Activated T-cell treated with anti-CD3 and anti-CD28 coated beads, Interleukin-2, amount 50 U/mL, for 4 hours (primary cell): ENCODE measurements around the gene INSRR. TPM values are rescaled to one million over a fixed set of nuclear protein-coding genes. Genes with fewer than 3 reads are reported as not detected.

ENCODE experiments used
- ATAC-seq, 2 donors: fragments of 200-7000 bp; cut with Tn5 transposase; one replicate each; pipeline ENCODE4 v1.10.0; 2021
- DNase-seq: peaks from one replicate; pipeline ENCODE4 v3.0.0-alpha.2; 2020
- H3K27me3 Mint-ChIP-seq: one replicate; pipeline ENCODE4 v1.8.0; 2021; ENCODE audit warnings: low read depth, mixed read lengths
- H3K36me3 Mint-ChIP-seq: one replicate; pipeline ENCODE4 v1.8.0; 2022; ENCODE audit warnings: mixed read lengths; ENCODE audit not compliant: insufficient read depth
- H3K4me1 Mint-ChIP-seq: one replicate; pipeline ENCODE4 v1.8.0; 2021; ENCODE audit warnings: low read depth, mixed read lengths
- H3K4me3 Mint-ChIP-seq: one replicate; pipeline ENCODE4 v1.8.0; 2021; ENCODE audit warnings: mild to moderate bottlenecking, moderate library complexity, mixed read lengths
- H3K9me3 Mint-ChIP-seq: one replicate; pipeline ENCODE4 v1.8.0; 2021; ENCODE audit warnings: mixed read lengths
- total RNA-seq, 3 donors: library from RNA; stranded (reverse); gene quantifications; one replicate each; pipeline ENCODE4 v1.2.1, GENCODE V29; 2021

INSRR gene
- total RNA-seq, 3 donors from 2014 or later, result 0.11 TPM; not detected in 2

GRCh38 chr1:156796340-156797097 lies 62.4 kb downstream of the INSRR start:
- Mint-ChIP-seq H3K4me3 (no peak overlapping the region), H3K27me3 (no peaks in the 10 kb centered on the region), H3K9me3 (no peaks in the 10 kb centered on the region), H3K4me1 (peaks cover 10% of the 10 kb centered on the region), H3K36me3 (peaks cover 29% of the 10 kb centered on the region)
- ATAC-seq (no peak), DNase-seq (no peak)

GRCh38 chr1:156795787-156796186 lies 63.1 kb downstream of the INSRR start:
- DNase-seq (no peak), ATAC-seq (no peak)
- Mint-ChIP-seq H3K9me3 (no peaks in the 10 kb centered on the region), H3K4me3 (no peak overlapping the region), H3K27me3 (no peaks in the 10 kb centered on the region), H3K4me1 (peaks cover 2% of the 10 kb centered on the region), H3K36me3 (peaks cover 33% of the 10 kb centered on the region)

- ATAC-seq (no peak), DNase-seq (no peak)
- Mint-ChIP-seq H3K36me3 (peaks cover 33% of the 10 kb centered on the region), H3K9me3 (no peaks in the 10 kb centered on the region), H3K27me3 (no peaks in the 10 kb centered on the region), H3K4me3 (no peak overlapping the region), H3K4me1 (peaks cover 1% of the 10 kb centered on the region)
Measured at GRCh38 chr1:156795374-156795733, 63.6 kb downstream of the INSRR start.

GRCh38 chr1:156794506-156795373 lies 64.2 kb downstream of the INSRR start:
- Mint-ChIP-seq H3K4me3 (no peak overlapping the region), H3K36me3 (peaks cover 36% of the 10 kb centered on the region), H3K27me3 (no peaks in the 10 kb centered on the region), H3K4me1 (peaks cover 1% of the 10 kb centered on the region), H3K9me3 (no peaks in the 10 kb centered on the region)
- DNase-seq (no peak), ATAC-seq (no peak)

Other genes with a start within 250 kb of the INSRR start
- not detected for gene HAPLN2, start 239.7 kb downstream of the INSRR start, total RNA-seq
- not detected for gene BCAN, start 217.0 kb downstream of the INSRR start, total RNA-seq
- gene NES, start 181.7 kb downstream of the INSRR start, total RNA-seq, result under 1 TPM; 0.05 to 0.13 (median 0.05) TPM
- 1 to 10 TPM; 1.8 to 2.5 (median 2.4) TPM for gene CRABP2, start 153.5 kb downstream of the INSRR start, total RNA-seq
- 10 to 100 TPM; 16.6 to 18.9 (median 18.5) TPM for gene METTL25B, start 130.6 kb downstream of the INSRR start, total RNA-seq
- 10 to 100 TPM; 62.4 to 65.9 (median 63.8) TPM for gene ISG20L2, start 130.4 kb downstream of the INSRR start, total RNA-seq
- gene MRPL24, start 118.0 kb downstream of the INSRR start, total RNA-seq, result 100 to 1,000 TPM; 132 to 138 (median 132) TPM
- 100 to 1,000 TPM; 221 to 249 (median 230) TPM for gene HDGF, start 107.4 kb downstream of the INSRR start, total RNA-seq
- 100 to 1,000 TPM; 108 to 111 (median 111) TPM for gene PRCC, start 91.6 kb downstream of the INSRR start, total RNA-seq
- 100 to 1,000 TPM; 200 to 245 (median 214) TPM for gene SH2D2A, start 42.3 kb downstream of the INSRR start, total RNA-seq
- gene NTRK1, start 1.7 kb upstream of the INSRR start, total RNA-seq, result 1 to 10 TPM in 2 of 3 donors, under 1 TPM in 1; 0.55 to 2.4 (median 1.8) TPM
- under 1 TPM in 1 of 3 donors, not detected in 2; 0.05 TPM for gene PEAR1, start 34.6 kb upstream of the INSRR start, total RNA-seq
- not detected for gene LRRC71, start 61.5 kb upstream of the INSRR start, total RNA-seq
- gene ARHGEF11, start 186.6 kb upstream of the INSRR start, total RNA-seq, result 1 to 10 TPM; 1.4 to 1.8 (median 1.7) TPM
- not detected for gene ETV3L, start 240.7 kb upstream of the INSRR start, total RNA-seq